Measurements from ENCODE around the gene HNRNPLL.

DNA sequence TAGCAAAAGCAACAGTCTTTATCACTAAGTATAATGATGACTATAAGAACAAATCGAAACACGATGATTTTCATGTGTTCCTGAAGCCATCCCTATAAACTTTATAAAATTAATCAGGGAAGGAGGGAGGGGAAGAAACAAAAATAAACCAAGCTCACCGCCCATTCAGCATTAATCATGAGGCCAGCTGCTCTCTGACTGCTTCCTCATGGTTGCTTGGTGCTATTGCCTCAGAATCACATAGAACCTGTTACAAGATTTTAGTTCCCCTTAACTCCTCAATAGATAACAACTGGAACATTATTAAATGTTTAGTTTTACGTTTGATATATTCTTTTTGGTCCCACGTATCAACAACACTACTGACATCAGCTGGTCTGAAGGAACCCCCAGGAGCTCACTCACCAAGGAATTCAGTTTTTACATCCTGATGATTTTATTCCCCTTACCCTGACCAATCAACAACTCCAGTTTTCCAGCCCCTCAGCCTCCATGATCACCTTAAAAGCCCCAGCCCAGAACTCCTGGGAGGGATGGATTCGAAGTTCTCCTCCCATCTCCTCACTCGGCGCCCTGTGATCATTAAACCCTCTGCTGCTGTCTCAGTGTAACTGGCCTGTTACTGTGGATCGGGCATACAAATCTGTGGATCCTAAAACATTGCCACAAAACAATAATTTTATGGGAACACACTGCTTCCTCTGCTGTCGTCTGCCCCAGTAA is 10.6 kb upstream of the HNRNPLL start:
- TF ChIP-seq EZH2 (IDR thresholded peaks at IDR 0.05): no peak
- TF ChIP-seq CTCF (IDR thresholded peaks at IDR 0.05 in 2 of 3, conservative IDR thresholded peaks at IDR 0.05 in 1 of 3; ENCODE audit: borderline replicate concordance in 1 of 3, insufficient read depth in 1 of 3, low read depth in 2 of 3, low read length in 2 of 3): no peak
- TF ChIP-seq POLR2AphosphoS5 (IDR thresholded peaks at IDR 0.05; ENCODE audit: low read depth, low read length): no peak
- TF ChIP-seq YY1 (IDR thresholded peaks at IDR 0.05; ENCODE audit: extremely low read depth, insufficient replicate concordance, low read depth, low read length): no peak
